ENCODE data around the gene GRK2. TPM values are rescaled to one million over a fixed set of nuclear protein-coding genes. Genes with fewer than 3 reads are reported as not detected.
A peak's percentile ranks its signal among the peaks of the same experiment; 100 is the strongest.
"Not testable (repeated sequence)": the region's sequence is repeated elsewhere in the genome, so short reads cannot be mapped to it uniquely, and the experiment has no call there.

GRK2 gene
- total RNA-seq, 6 experiments from 2014 or later, result 24.5 to 43.9 (median 28.5) TPM

DNA sequence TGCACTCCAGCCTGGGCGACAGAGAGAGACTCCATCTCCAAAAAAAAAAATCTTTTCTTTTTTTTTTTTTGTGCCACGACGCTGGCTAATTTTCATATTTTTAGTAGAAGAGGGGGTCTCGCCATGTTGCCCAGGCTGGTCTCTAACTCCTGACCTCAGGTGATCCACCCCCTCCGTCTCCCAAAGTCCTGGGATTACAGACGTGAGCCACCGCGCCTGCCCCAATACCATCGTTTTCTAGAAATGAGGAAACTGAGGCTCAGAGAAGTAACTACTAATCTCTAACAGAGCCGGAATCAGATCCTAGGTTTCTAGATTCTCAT, 50.6 kb downstream of the GRK2 start:
- intact Hi-C loops (cut with DNase I), result no loop called here
- H3K36me3 ChIP-seq, result no peaks in the 10 kb centered on the region
- H3K27me3 ChIP-seq, result no peaks in the 10 kb centered on the region
- ATAC-seq (peak in 1 of 4 donors; percentile 1), DNase-seq (no peak)
- H3K4me3 ChIP-seq, result peak overlapping the region; percentile 72 to 93 (median 90)
- WGBS (ENCODE audit: insufficient coverage, low coverage, low lambda C conversion rate, missing lambda C conversion rate), result 0% methylated on average over 8 of the region's 10 CpGs
- TF ChIP-seq POLR2A (IDR thresholded peaks at IDR 0.05) (no peak), CTCF (IDR thresholded peaks at IDR 0.05) (no peak)
- peak overlapping the region; percentile 81 to 90 (median 83) for H3K27ac ChIP-seq
- H3K9me3 ChIP-seq, result no peaks in the 10 kb centered on the region
- H3K4me1 ChIP-seq, result peaks cover 0 to 7% (median 0%) of the 10 kb centered on the region in 4 donors

DNA sequence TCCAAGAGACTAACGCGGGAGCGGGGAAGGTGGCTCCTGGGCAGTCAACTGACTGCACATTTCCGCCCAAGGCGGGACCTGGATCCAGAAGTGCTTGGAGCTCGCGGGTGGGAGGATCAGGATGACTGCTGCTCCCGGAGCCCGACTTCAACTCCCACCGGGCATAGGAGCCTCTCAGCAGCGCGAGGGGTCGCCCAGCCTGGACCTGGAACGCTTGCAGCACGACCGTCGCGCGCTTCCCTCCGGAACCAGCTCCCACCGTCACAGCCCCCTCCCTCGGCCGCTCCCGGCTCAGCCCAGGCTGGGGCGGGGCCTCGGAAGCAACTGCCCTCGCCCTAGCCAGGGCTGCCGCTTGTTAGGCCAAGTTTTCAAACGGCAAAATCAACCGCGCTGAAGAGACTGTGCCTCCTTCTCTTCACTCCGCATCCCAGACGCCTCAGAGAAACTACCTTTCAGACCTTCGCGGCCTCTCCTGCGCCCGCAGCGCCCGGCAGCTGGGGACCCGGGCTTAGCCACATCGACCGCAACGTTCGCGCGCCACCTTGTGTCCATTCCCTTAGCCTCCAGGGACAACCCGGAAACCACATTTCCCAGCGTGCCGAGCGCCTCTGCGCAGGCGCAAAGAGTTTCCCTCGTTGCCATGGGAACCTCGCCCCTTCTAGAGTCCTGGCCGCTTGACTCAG, 51.1 kb downstream of the GRK2 start:
- ATAC-seq (peak; percentile 90 to 94 (median 92)), DNase-seq (peak; percentile 95 to 97 (median 96))
- peak overlapping the region; percentile 81 to 90 (median 83) for H3K27ac ChIP-seq
- peak overlapping the region; percentile 72 to 93 (median 90) for H3K4me3 ChIP-seq
- TF ChIP-seq POLR2A (IDR thresholded peaks at IDR 0.05), result peak; percentile 56
- TF ChIP-seq CTCF (IDR thresholded peaks at IDR 0.05), result peak; percentile 93 to 99 (median 96)
- intact Hi-C loops (cut with DNase I), result no loop called here
- H3K9me3 ChIP-seq, result no peaks in the 10 kb centered on the region
- H3K36me3 ChIP-seq, result no peaks in the 10 kb centered on the region
- 0% methylated on average over 25 of the region's 55 CpGs for WGBS (ENCODE audit: insufficient coverage, low coverage, low lambda C conversion rate, missing lambda C conversion rate)
- H3K27me3 ChIP-seq, result no peaks in the 10 kb centered on the region
- H3K4me1 ChIP-seq, result peaks cover 0 to 7% (median 0%) of the 10 kb centered on the region in 4 donors

DNA sequence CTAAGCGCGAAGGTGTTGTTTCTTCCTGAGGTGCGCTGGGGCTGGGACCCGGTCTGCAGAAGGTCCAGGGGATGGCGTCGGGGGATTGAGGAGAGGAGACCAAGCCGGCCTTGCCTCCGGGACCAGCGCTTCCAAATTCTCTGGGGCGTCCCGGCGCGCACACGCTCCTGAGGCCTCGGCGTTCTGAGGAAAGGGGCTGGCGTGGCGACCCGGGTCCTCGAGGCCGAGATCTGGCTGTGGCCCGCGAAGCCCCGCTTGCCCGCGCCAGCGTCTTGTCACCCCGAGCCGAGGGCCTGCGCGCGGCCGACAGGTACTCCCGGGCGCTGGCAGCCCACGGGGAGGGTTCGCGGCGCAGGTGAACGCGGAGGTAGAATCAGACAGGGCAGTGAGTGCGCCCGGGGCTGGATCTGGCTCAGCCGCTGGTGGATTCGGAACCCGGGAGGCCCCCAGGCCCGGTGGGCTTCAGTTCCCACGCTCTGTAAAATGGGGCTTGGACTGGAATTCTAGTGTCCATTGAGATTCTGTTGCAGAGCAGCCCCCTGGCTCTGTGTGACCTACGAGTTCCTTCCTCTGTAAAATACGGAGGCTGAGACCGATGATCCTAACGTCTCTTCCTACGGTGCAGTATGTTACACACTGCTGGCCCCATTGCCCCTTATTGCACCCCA, 51.7 kb downstream of the GRK2 start:
- DNase-seq (no peak), ATAC-seq (peak; percentile 22 to 46 (median 36))
- no peak for TF ChIP-seq POLR2A (IDR thresholded peaks at IDR 0.05)
- no peak for TF ChIP-seq CTCF (IDR thresholded peaks at IDR 0.05)
- intact Hi-C loops (cut with DNase I), result no loop called here
- H3K27ac ChIP-seq, result peak overlapping the region in 1 of 3 donors; percentile 90
- no peaks in the 10 kb centered on the region for H3K27me3 ChIP-seq
- WGBS (ENCODE audit: insufficient coverage, low coverage, low lambda C conversion rate, missing lambda C conversion rate), result 0% methylated on average over 32 of the region's 53 CpGs
- H3K9me3 ChIP-seq, result no peaks in the 10 kb centered on the region
- peak overlapping the region; percentile 72 to 93 (median 90) for H3K4me3 ChIP-seq
- H3K4me1 ChIP-seq, result peaks cover 0 to 7% (median 0%) of the 10 kb centered on the region in 4 donors
- no peaks in the 10 kb centered on the region for H3K36me3 ChIP-seq

GRCh38 chr11:67318876-67319275, 52.6 kb downstream of the GRK2 start:
- WGBS (ENCODE audit: insufficient coverage, low coverage, low lambda C conversion rate, missing lambda C conversion rate), result 90% methylated on average over 9 of the region's 12 CpGs
- H3K4me3 ChIP-seq, result not testable (repeated sequence)

DNA sequence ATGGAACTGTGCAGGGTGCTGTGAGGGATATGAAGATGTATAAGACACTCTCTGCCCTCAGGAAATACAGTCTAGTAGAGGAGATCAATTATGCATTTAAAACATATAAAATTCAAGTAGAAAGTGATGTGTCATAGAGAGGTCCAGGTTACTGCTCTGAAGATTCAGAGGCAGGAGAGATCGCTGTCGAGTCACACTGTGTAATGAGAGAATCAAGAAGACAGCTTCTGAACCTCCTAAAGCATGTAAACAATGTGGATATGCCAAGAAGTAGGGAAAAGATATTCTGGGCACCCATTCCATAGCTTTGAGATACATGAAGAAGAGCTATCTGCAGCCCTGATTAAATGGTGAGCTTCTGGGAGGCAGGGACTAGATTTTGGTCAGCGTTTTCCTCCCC, 53.7 kb downstream of the GRK2 start:
- Histone ChIP-seq H3K9me3 (no peaks in the 10 kb centered on the region), H3K4me1 (peaks cover 0 to 7% (median 0%) of the 10 kb centered on the region in 4 donors), H3K27me3 (no peaks in the 10 kb centered on the region), H3K36me3 (no peaks in the 10 kb centered on the region), H3K27ac (no peak overlapping the region), H3K4me3 (no peak overlapping the region)
- intact Hi-C loops (cut with DNase I), result no loop called here
- no peak for ATAC-seq
- no peak for DNase-seq
- 96% methylated on average over 2 of the region's 3 CpGs for WGBS (ENCODE audit: insufficient coverage, low coverage, low lambda C conversion rate, missing lambda C conversion rate)
- TF ChIP-seq POLR2A (IDR thresholded peaks at IDR 0.05) (no peak), CTCF (IDR thresholded peaks at IDR 0.05) (no peak)

More at GRCh38 chr11:67318876-67319275, 52.6 kb downstream of the GRK2 start:
- H3K27ac ChIP-seq; H3K4me1 ChIP-seq; H3K27me3 ChIP-seq; H3K36me3 ChIP-seq; intact Hi-C loops (cut with DNase I); ATAC-seq; H3K9me3 ChIP-seq; DNase-seq: not testable (repeated sequence)

All from right lobe of liver (tissue), 6 donors.